Smooth muscle cell (in vitro differentiated cells): ENCODE data around the gene FBXL13. TPM values are rescaled to one million over a fixed set of nuclear protein-coding genes. Genes with fewer than 3 reads are reported as not detected.
A peak's percentile ranks its signal among the peaks of the same experiment; 100 is the strongest.
"Not testable (repeated sequence)": the region's sequence is repeated elsewhere in the genome, so short reads cannot be mapped to it uniquely, and the experiment has no call there.

ENCODE experiments used
- DNase-seq: peaks from one replicate; lab custom pipeline; 2025; ENCODE audit not compliant: unreplicated experiment; lab: John Stamatoyannopoulos, UW
- H2AFZ ChIP-seq: fragments of 200-600 bp; sonication (generic); 2 replicates; pipeline ENCODE4 v1.6.0; 2016; ENCODE audit warnings: antibody characterized with exemption, low read depth, mild to moderate bottlenecking
- H3F3A ChIP-seq: fragments of 200-600 bp; sonication (generic); 2 replicates; pipeline ENCODE4 v1.6.0; 2017; ENCODE audit warnings: antibody characterized with exemption, low read depth
- H3K27ac ChIP-seq: fragments of 200-600 bp; sonication (generic); 2 replicates; pipeline ENCODE4 v1.5.1; 2016; ENCODE audit warnings: low read depth, mild to moderate bottlenecking
- H3K27me3 ChIP-seq: fragments of 200-600 bp; sonication (generic); 2 replicates; pipeline ENCODE4 v1.6.1; 2016; ENCODE audit warnings: low read depth, mild to moderate bottlenecking
- H3K36me3 ChIP-seq: fragments of 200-600 bp; sonication (generic); 2 replicates; pipeline ENCODE4 v1.5.1; 2016; ENCODE audit warnings: low read depth
- H3K4me1 ChIP-seq: fragments of 200-600 bp; sonication (generic); 2 replicates; pipeline ENCODE4 v1.5.1; 2016; ENCODE audit warnings: low read depth
- H3K4me2 ChIP-seq: fragments of 200-600 bp; sonication (generic); 2 replicates; pipeline ENCODE4 v1.6.0; 2016; ENCODE audit warnings: mild to moderate bottlenecking
- H3K4me3 ChIP-seq: fragments of 200-600 bp; sonication (generic); 2 replicates; pipeline ENCODE4 v1.5.1; 2016; ENCODE audit warnings: mild to moderate bottlenecking
- H3K79me2 ChIP-seq: fragments of 200-600 bp; sonication (generic); 2 replicates; pipeline ENCODE4 v1.6.0; 2016; ENCODE audit warnings: low read depth, mild to moderate bottlenecking
- H3K9ac ChIP-seq: fragments of 200-600 bp; sonication (generic); 2 replicates; pipeline ENCODE4 v1.6.0; 2016; ENCODE audit warnings: low read depth
- H3K9me3 ChIP-seq: fragments of 200-600 bp; sonication (generic); replicated peaks from 2 replicates; pipeline ENCODE4 v1.5.1; 2016; ENCODE audit warnings: low read depth
- H4K20me1 ChIP-seq: fragments of 200-600 bp; sonication (generic); 2 replicates; pipeline ENCODE4 v1.6.0; 2016; ENCODE audit warnings: low read depth
- CTCF ChIP-seq: fragments of 200-600 bp; sonication (generic); IDR thresholded peaks from 2 replicates; pipeline ENCODE4 v1.5.1; 2017; ENCODE audit warnings: borderline replicate concordance, mild to moderate bottlenecking, antibody characterized with exemption; ENCODE audit not compliant: insufficient read depth, poor library complexity, severe bottlenecking
- WGBS: methylation state at CpG from one replicate; pipeline ENCODE4 v1.1.7; 2016; ENCODE audit warnings: low lambda C conversion rate; 5-methylcytosine and 5-hydroxymethylcytosine counted together
- polyA plus RNA-seq: library from polyadenylated mRNA; unstranded; fragments of >200 nt; fragmentation: Nextera tagmentation; extraction: Ambion mirVana; gene quantifications from 2 replicates; pipeline ENCODE4 v1.2.1, GENCODE V29; 2016
- total RNA-seq: library from RNA; depleted of rRNA; stranded (reverse); fragments of >200 nt; gene quantifications from 2 replicates; pipeline ENCODE4 v1.2.3, GENCODE V29; 2014

Gene FBXL13
- total and polyA plus RNA-seq, 2 experiments from 2014 or later: 2.6 to 12.1 TPM

GRCh38 chr7:102981451-102981850, 93.1 kb downstream of the FBXL13 start:
- Histone ChIP-seq H3K27ac (no peak overlapping the region), H3K4me1 (no peaks in the 10 kb centered on the region), H3K36me3 (no peaks in the 10 kb centered on the region), H3K27me3 (no peaks in the 10 kb centered on the region), H3K4me3 (no peak overlapping the region), H3K9me3 (no peaks in the 10 kb centered on the region), H3K4me2 (peak overlapping the region; percentile 1), H3K9ac (no peak overlapping the region), H3K79me2 (no peaks in the 10 kb centered on the region), H3F3A (peaks cover 4% of the 10 kb centered on the region), H2AFZ (peak overlapping the region; percentile 20), H4K20me1 (no peaks in the 10 kb centered on the region)
- WGBS: 58% methylated on average over 2 of the region's 2 CpGs
- no peak for TF ChIP-seq CTCF
- no peak for DNase-seq

- no peaks in the 10 kb centered on the region for H4K20me1 ChIP-seq
- H3F3A ChIP-seq: peaks cover 4% of the 10 kb centered on the region
- DNase-seq: no peak
- H3K4me3 ChIP-seq: no peak overlapping the region
- H3K79me2 ChIP-seq: no peaks in the 10 kb centered on the region
- H3K27ac ChIP-seq: no peak overlapping the region
- H3K4me2 ChIP-seq: no peak overlapping the region
- H3K36me3 ChIP-seq: no peaks in the 10 kb centered on the region
- no peaks in the 10 kb centered on the region for H3K9me3 ChIP-seq
- no peaks in the 10 kb centered on the region for H3K4me1 ChIP-seq
- no peak overlapping the region for H2AFZ ChIP-seq
- no peaks in the 10 kb centered on the region for H3K27me3 ChIP-seq
- H3K9ac ChIP-seq: no peak overlapping the region
- TF ChIP-seq CTCF: no peak
Observed at GRCh38 chr7:102979670-102980069, 94.9 kb downstream of the FBXL13 start.

GRCh38 chr7:102978284-102978683, 96.3 kb downstream of the FBXL13 start:
- Histone ChIP-seq H3F3A (peaks cover 4% of the 10 kb centered on the region), H3K36me3 (no peaks in the 10 kb centered on the region), H3K27ac (no peak overlapping the region), H3K79me2 (no peaks in the 10 kb centered on the region), H3K9me3 (no peaks in the 10 kb centered on the region), H3K4me2 (no peak overlapping the region), H3K4me1 (no peaks in the 10 kb centered on the region), H4K20me1 (no peaks in the 10 kb centered on the region), H3K27me3 (no peaks in the 10 kb centered on the region), H3K9ac (no peak overlapping the region), H3K4me3 (no peak overlapping the region), H2AFZ (no peak overlapping the region)
- TF ChIP-seq CTCF: no peak
- 48% methylated on average over 6 of the region's 6 CpGs for WGBS
- DNase-seq: no peak

GRCh38 chr7:102977586-102977985, 97.0 kb downstream of the FBXL13 start:
- H3K9ac ChIP-seq, H3K4me2 ChIP-seq, H3K4me1 ChIP-seq, H4K20me1 ChIP-seq, H3F3A ChIP-seq, H3K36me3 ChIP-seq, H3K79me2 ChIP-seq, DNase-seq, H3K4me3 ChIP-seq, H3K27ac ChIP-seq, H3K27me3 ChIP-seq, H2AFZ ChIP-seq, H3K9me3 ChIP-seq: not testable (repeated sequence)
- WGBS: 92% methylated on average over 2 of the region's 4 CpGs
